Measurements from ENCODE around the gene HIBADH.
"Not testable (repeated sequence)": the region's sequence is repeated elsewhere in the genome, so short reads cannot be mapped to it uniquely, and the experiment has no call there.

HIBADH gene

GRCh38 chr7:27593226-27593625, 69.5 kb downstream of the HIBADH start:
- no peak for DNase-seq

- no peak for DNase-seq
Measured at GRCh38 chr7:27590416-27590815, 72.3 kb downstream of the HIBADH start.

GRCh38 chr7:27587429-27587828, 75.3 kb downstream of the HIBADH start:
- no peak for DNase-seq

GRCh38 chr7:27586825-27587224, 75.9 kb downstream of the HIBADH start:
- peak; percentile 84 for DNase-seq

GRCh38 chr7:27585781-27586447, 76.8 kb downstream of the HIBADH start:
- peak; percentile 61 for DNase-seq

GRCh38 chr7:27581906-27582305, 80.8 kb downstream of the HIBADH start:
- no peak for DNase-seq

- peak; percentile 73 for DNase-seq
Measured at GRCh38 chr7:27581119-27581518, 81.6 kb downstream of the HIBADH start.

GRCh38 chr7:27579565-27579964, 83.1 kb downstream of the HIBADH start:
- DNase-seq: no peak

- not testable (repeated sequence) for DNase-seq
Measured at GRCh38 chr7:27578169-27578568, 84.5 kb downstream of the HIBADH start.

GRCh38 chr7:27576360-27576944, 86.2 kb downstream of the HIBADH start:
- peak; percentile 37 for DNase-seq

- peak; percentile 88 for DNase-seq
Measured at GRCh38 chr7:27575613-27576012, 87.1 kb downstream of the HIBADH start.

- DNase-seq: no peak
Measured at GRCh38 chr7:27569106-27569505, 93.6 kb downstream of the HIBADH start.

GRCh38 chr7:27567266-27567665, 95.4 kb downstream of the HIBADH start:
- no peak for DNase-seq

GRCh38 chr7:27564881-27565482, 97.7 kb downstream of the HIBADH start:
- DNase-seq: no peak

GRCh38 chr7:27560706-27561235, 101.9 kb downstream of the HIBADH start:
- DNase-seq: no peak

- no peak for DNase-seq
Measured at GRCh38 chr7:27555670-27556069, 107.0 kb downstream of the HIBADH start.

GRCh38 chr7:27554826-27555225, 107.9 kb downstream of the HIBADH start:
- DNase-seq: no peak

- no peak for DNase-seq
Measured at GRCh38 chr7:27553273-27553672, 109.4 kb downstream of the HIBADH start.

- no peak for DNase-seq
Measured at GRCh38 chr7:27551803-27552400, 110.8 kb downstream of the HIBADH start.

GRCh38 chr7:27549606-27550005, 113.1 kb downstream of the HIBADH start:
- no peak for DNase-seq

GRCh38 chr7:27548304-27548703, 114.4 kb downstream of the HIBADH start:
- DNase-seq: no peak

- DNase-seq: no peak
Measured at GRCh38 chr7:27547401-27547800, 115.3 kb downstream of the HIBADH start.

- no peak for DNase-seq
Measured at GRCh38 chr7:27546610-27547009, 116.1 kb downstream of the HIBADH start.

GRCh38 chr7:27535795-27536194, 126.9 kb downstream of the HIBADH start:
- no peak for DNase-seq

Data from GF-D8 (cell line).